IMR-90 (cell line): ENCODE measurements around the gene KRT83. TPM values are rescaled to one million over a fixed set of nuclear protein-coding genes. Genes with fewer than 3 reads are reported as not detected.

ENCODE experiments used
- ATAC-seq: fragments of 200-7000 bp; cut with Tn5 transposase; 2 replicates; pipeline ENCODE4 v1.9.1; 2020; ENCODE audit warnings: low read depth, mild to moderate bottlenecking, moderate library complexity
- BruUV-seq: library from RNA; stranded (reverse); fragments of 400-500 nt; replicated peaks from 2 replicates; lab custom pipeline; 2021; lab: Mats Ljungman, UMichigan
- CTCF ChIA-PET: fragments of 300-600 bp; formaldehyde crosslinking; extraction: SDS; loops from one replicate; lab custom pipeline; 2021; ENCODE audit warnings: antibody characterized with exemption; lab: Yijun Ruan, JAX
- POLR2A ChIA-PET: fragments of 300-600 bp; sonication (Branson Sonifier 250); formaldehyde crosslinking; loops from one replicate; lab custom pipeline; 2022; ENCODE audit warnings: antibody characterized with exemption; ENCODE audit not compliant: unreplicated experiment; lab: Charles Lee
- DNase-seq: peaks from one replicate; pipeline ENCODE4 v3.0.0; 2013
- H2AFZ ChIP-seq: replicated peaks from 2 replicates; pipeline ENCODE3; 2013; ENCODE audit warnings: low read length, mild to moderate bottlenecking; ENCODE audit not compliant: poor library complexity
- H2AK5ac ChIP-seq: 2 replicates; pipeline ENCODE4 v1.6.1; 2013; ENCODE audit warnings: low read depth, low read length, inconsistent platforms
- H2AK9ac ChIP-seq: replicated peaks from 2 replicates; pipeline ENCODE3; 2013; ENCODE audit warnings: mild to moderate bottlenecking, low read depth, low read length, moderate library complexity; ENCODE audit not compliant: poor library complexity
- H2BK120ac ChIP-seq: 2 replicates; pipeline ENCODE4 v1.6.1; 2013; ENCODE audit warnings: low read depth, low read length, inconsistent platforms
- H2BK15ac ChIP-seq: 3 replicates; pipeline ENCODE4 v1.6.1; 2013; ENCODE audit warnings: low read depth, low read length, inconsistent platforms
- H2BK20ac ChIP-seq: 2 replicates; pipeline ENCODE4 v1.6.1; 2013; ENCODE audit warnings: low read depth, mild to moderate bottlenecking, inconsistent platforms, low read length, moderate library complexity
- H2BK5ac ChIP-seq: 2 replicates; pipeline ENCODE4 v1.6.1; 2013; ENCODE audit warnings: mild to moderate bottlenecking, low read depth, low read length, inconsistent platforms; ENCODE audit not compliant: poor library complexity, severe bottlenecking
- H3K14ac ChIP-seq: replicated peaks from 2 replicates; pipeline ENCODE4 v1.6.1; 2013; ENCODE audit warnings: low read depth, low read length, inconsistent platforms
- H3K18ac ChIP-seq: 2 replicates; pipeline ENCODE4 v1.6.1; 2013; ENCODE audit warnings: low read depth, low read length, control low read depth
- H3K23ac ChIP-seq: 2 replicates; pipeline ENCODE4 v1.6.1; 2013; ENCODE audit warnings: low read depth, low read length, inconsistent platforms
- H3K27ac ChIP-seq: 2 replicates; pipeline ENCODE4 v1.5.1; 2013; ENCODE audit warnings: mild to moderate bottlenecking, control low read depth, low read length; ENCODE audit not compliant: insufficient read depth
- H3K27me3 ChIP-seq: 2 replicates; pipeline ENCODE4 v1.6.1; 2013; ENCODE audit warnings: low read length; ENCODE audit not compliant: control insufficient read depth, insufficient read depth
- H3K36me3 ChIP-seq: 2 replicates; pipeline ENCODE4 v1.6.1; 2013; ENCODE audit warnings: low read length, mixed read lengths; ENCODE audit not compliant: control insufficient read depth, insufficient read depth
- H3K4ac ChIP-seq: 2 replicates; pipeline ENCODE4 v1.6.1; 2013; ENCODE audit warnings: low read depth, low read length, inconsistent platforms
- H3K4me1 ChIP-seq: 2 replicates; pipeline ENCODE4 v1.6.1; 2013; ENCODE audit warnings: low read length, mixed read lengths; ENCODE audit not compliant: control insufficient read depth, insufficient read depth
- H3K4me2 ChIP-seq: 2 replicates; pipeline ENCODE4 v1.6.1; 2013; ENCODE audit warnings: low read depth, mild to moderate bottlenecking, control low read depth, low read length, moderate library complexity
- H3K4me3 ChIP-seq: 2 replicates; pipeline ENCODE4 v1.5.1; 2013; ENCODE audit warnings: low read depth, mild to moderate bottlenecking, control low read depth, low read length, moderate library complexity; ENCODE audit not compliant: insufficient read depth
- H3K56ac ChIP-seq: 2 replicates; pipeline ENCODE4 v1.6.1; 2013; ENCODE audit warnings: low read length, inconsistent platforms; ENCODE audit not compliant: insufficient read depth; ENCODE audit errors: extremely low read depth
- H3K79me1 ChIP-seq, 2 experiments: 2 replicates each; pipeline ENCODE4 v1.6.1; 2013; ENCODE audit warnings: low read length in 2 of 2, inconsistent platforms in 1 of 2, low read depth in 1 of 2
- H3K9ac ChIP-seq: 2 replicates; pipeline ENCODE4 v1.6.1; 2013; ENCODE audit warnings: low read depth, low read length, control low read depth
- H3K9me1 ChIP-seq: 2 replicates; pipeline ENCODE4 v1.6.1; 2013; ENCODE audit warnings: low read length, inconsistent platforms; ENCODE audit not compliant: insufficient read depth
- H3K9me3 ChIP-seq: 2 replicates; pipeline ENCODE4 v1.6.1; 2013; ENCODE audit warnings: low read length; ENCODE audit not compliant: control insufficient read depth, insufficient read depth
- H4K20me1 ChIP-seq: 2 replicates; pipeline ENCODE4 v1.6.1; 2013; ENCODE audit warnings: low read length, inconsistent platforms; ENCODE audit not compliant: insufficient read depth
- H4K5ac ChIP-seq: 2 replicates; pipeline ENCODE4 v1.6.1; 2013; ENCODE audit warnings: mild to moderate bottlenecking, low read depth, low read length, control low read depth
- H4K8ac ChIP-seq, 2 experiments: 2 replicates each; pipeline ENCODE4 v1.6.1; 2013; ENCODE audit warnings: low read depth in 2 of 2, low read length in 2 of 2, control low read depth in 1 of 2, inconsistent platforms in 1 of 2
- H4K91ac ChIP-seq: 2 replicates; pipeline ENCODE4 v1.6.1; 2013; ENCODE audit warnings: low read depth, low read length, inconsistent platforms; ENCODE audit not compliant: insufficient read depth
- BHLHE40 ChIP-seq: fragments of 150-350 bp; IDR thresholded peaks from 2 replicates; pipeline ENCODE4 v1.6.1; 2016; ENCODE audit warnings: mild to moderate bottlenecking, low read depth, low read length
- CHD1 ChIP-seq: IDR thresholded peaks from 2 replicates; pipeline ENCODE4 v1.6.1; 2012; ENCODE audit warnings: low read depth, low read length, improper control_type of control experiment
- FOS ChIP-seq: fragments of 150-350 bp; IDR thresholded peaks from 2 replicates; pipeline ENCODE4 v1.6.1; 2016; ENCODE audit warnings: low read depth, low read length
- MAFK ChIP-seq: IDR thresholded peaks from 2 replicates; pipeline ENCODE4 v1.6.1; 2012; ENCODE audit warnings: low read depth, low read length, improper control_type of control experiment
- MAZ ChIP-seq: IDR thresholded peaks from 2 replicates; pipeline ENCODE4 v1.6.1; 2012; ENCODE audit warnings: low read depth, mild to moderate bottlenecking, low read length, improper control_type of control experiment, moderate library complexity, borderline replicate concordance
- MXI1 ChIP-seq: IDR thresholded peaks from 2 replicates; pipeline ENCODE4 v1.6.1; 2012; ENCODE audit warnings: low read depth, mild to moderate bottlenecking, low read length, moderate library complexity, borderline replicate concordance
- NFE2L2 ChIP-seq: fragments of 150-350 bp; IDR thresholded peaks from 2 replicates; pipeline ENCODE4 v1.6.1; 2016; ENCODE audit warnings: low read depth, mild to moderate bottlenecking, low read length
- RCOR1 ChIP-seq: IDR thresholded peaks from 2 replicates; pipeline ENCODE4 v1.6.1; 2012; ENCODE audit warnings: mild to moderate bottlenecking, low read length, improper control_type of control experiment; ENCODE audit not compliant: insufficient replicate concordance
- SMC3 ChIP-seq: fragments of 150-350 bp; IDR thresholded peaks from 2 replicates; pipeline ENCODE4 v1.6.1; 2016; ENCODE audit warnings: low read depth, mild to moderate bottlenecking, antibody characterized with exemption, low read length, moderate library complexity
- WGBS, 2 experiments: methylation state at CpG; one replicate each; pipeline versions ENCODE4 v1.1.5 to v1.1.7; 2013; ENCODE audit warnings: missing lambda C conversion rate in 2 of 2; ENCODE audit not compliant: insufficient read length in 1 of 2; ENCODE audit errors: extremely low coverage in 2 of 2; 5-methylcytosine and 5-hydroxymethylcytosine counted together
- dilution Hi-C: fragments of 300-500 bp; cut with HindIII; formaldehyde crosslinking; loops from one replicate; pipeline ENCODE4 v1.14.3; 2018; ENCODE audit warnings: low sequenced_read_pairs; ENCODE audit not compliant: unreplicated experiment
- in situ Hi-C: fragments of 300-500 bp; cut with MboI; formaldehyde crosslinking; loops from 3 replicates; pipeline ENCODE4 v1.14.3; 2019; ENCODE audit warnings: low sequenced_read_pairs, inconsistent platforms, mixed read lengths
- intact Hi-C: fragments of 100-400 bp; cut with micrococcal nuclease; formaldehyde crosslinking; loops from 2 replicates; pipeline ENCODE4 v1.10.0; 2022
- polyA plus RNA-seq, 3 experiments: library from polyadenylated mRNA; depleted of rRNA; stranded (reverse); fragments of >200 nt; gene quantifications; 2 replicates each; pipeline ENCODE4 v1.2.3, GENCODE V29; 2012; ENCODE audit warnings: low replicate concordance in 1 of 3
- total RNA-seq: library from RNA; depleted of rRNA; stranded (reverse); fragments of >200 nt; gene quantifications from 2 replicates; pipeline ENCODE4 v1.2.3, GENCODE V29; 2012
- TF ChIP-seq, protein P1 (sequence below): fragments of 150-350 bp; IDR thresholded peaks from 2 replicates; pipeline ENCODE4 v1.6.1; 2017; ENCODE audit warnings: mild to moderate bottlenecking, antibody characterized with exemption, low read length, low read depth

Gene KRT83
- total and polyA plus RNA-seq, 2 of the 4 experiments (the other 2 are of a cell fraction): not detected

DNA sequence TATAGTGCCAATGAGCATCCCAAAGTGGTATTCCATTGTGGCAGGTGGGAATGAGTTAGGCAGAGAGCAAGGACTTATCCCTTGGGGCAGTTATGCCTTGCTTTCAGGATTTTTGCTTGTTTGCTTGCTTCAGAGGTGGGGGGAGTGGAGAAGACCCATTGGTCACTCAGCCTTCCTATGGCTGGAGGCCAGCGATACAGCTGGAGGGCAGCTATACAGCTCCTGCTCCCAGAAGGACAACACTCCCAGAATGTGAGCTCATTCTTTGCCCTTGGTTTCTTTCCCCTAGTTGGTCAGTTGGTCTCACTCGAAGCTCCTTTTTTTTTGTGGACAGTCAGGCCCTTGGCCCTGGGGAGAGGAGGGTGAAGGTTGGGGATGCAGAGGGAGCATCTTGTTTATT, 14.5 kb downstream of the KRT83 start:
- H2AK5ac ChIP-seq: no peak overlapping the region
- dilution Hi-C loops (no loop called here), intact Hi-C loops (no loop called here), in situ Hi-C loops (no loop called here)
- H3K4me3 ChIP-seq: no peak overlapping the region
- TF ChIP-seq CHD1 (no peak), SMC3 (no peak), NFE2L2 (no peak), RCOR1 (no peak), MAFK (no peak), BHLHE40 (no peak), FOS (no peak), MXI1 (no peak), MAZ (no peak)
- TF ChIP-seq, protein P1, sequence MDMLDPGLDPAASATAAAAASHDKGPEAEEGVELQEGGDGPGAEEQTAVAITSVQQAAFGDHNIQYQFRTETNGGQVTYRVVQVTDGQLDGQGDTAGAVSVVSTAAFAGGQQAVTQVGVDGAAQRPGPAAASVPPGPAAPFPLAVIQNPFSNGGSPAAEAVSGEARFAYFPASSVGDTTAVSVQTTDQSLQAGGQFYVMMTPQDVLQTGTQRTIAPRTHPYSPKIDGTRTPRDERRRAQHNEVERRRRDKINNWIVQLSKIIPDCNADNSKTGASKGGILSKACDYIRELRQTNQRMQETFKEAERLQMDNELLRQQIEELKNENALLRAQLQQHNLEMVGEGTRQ: no peak
- H4K91ac ChIP-seq: no peak overlapping the region
- H3K4ac ChIP-seq: no peak overlapping the region
- H2BK5ac ChIP-seq: no peak overlapping the region
- no peak overlapping the region for H3K23ac ChIP-seq
- no CpG with 5 or more reads among the region's 2 CpGs for WGBS, 2 experiments
- no peak for ATAC-seq
- H3K27me3 ChIP-seq: peaks cover 42% of the 10 kb centered on the region
- no peak overlapping the region for H3K56ac ChIP-seq
- no peaks in the 10 kb centered on the region for H3K9me3 ChIP-seq
- no TSS peak for BruUV-seq
- no peak overlapping the region for H2BK120ac ChIP-seq
- H3K9me1 ChIP-seq: no peaks in the 10 kb centered on the region
- no peak for DNase-seq
- H3K14ac ChIP-seq: no peak overlapping the region
- H3K79me1 ChIP-seq: no peaks in the 10 kb centered on the region
- POLR2A ChIA-PET: no interaction called here
- no peak overlapping the region for H3K9ac ChIP-seq
- CTCF ChIA-PET: interaction anchor here (1.0 to 1.9 kb wide), 4 partner anchors 9 to 21 kb away, joined by 5 to 9 read pairs (median 5); no protein-coding TSS in a partner anchor
- H2BK15ac ChIP-seq: no peak overlapping the region
- no peak overlapping the region for H2BK20ac ChIP-seq
- H3K4me1 ChIP-seq: peaks cover 2% of the 10 kb centered on the region; the same call in 1 of the 2 replicates
- no peak overlapping the region for H3K18ac ChIP-seq
- H4K8ac ChIP-seq: no peak overlapping the region
- H4K5ac ChIP-seq: no peak overlapping the region
- H3K4me2 ChIP-seq: no peak overlapping the region
- no peaks in the 10 kb centered on the region for H3K36me3 ChIP-seq
- no peak overlapping the region for H2AK9ac ChIP-seq
- no peak overlapping the region for H2AFZ ChIP-seq
- H3K27ac ChIP-seq: no peak overlapping the region
- H4K20me1 ChIP-seq: no peaks in the 10 kb centered on the region
